Brain pericyte (primary cell): ENCODE measurements around the gene FAM216B.
A peak's percentile ranks its signal among the peaks of the same experiment; 100 is the strongest.
"Not testable (repeated sequence)": the region's sequence is repeated elsewhere in the genome, so short reads cannot be mapped to it uniquely, and the experiment has no call there.

ENCODE experiments used
- DNase-seq: peaks from one replicate; pipeline ENCODE4 v3.0.0-alpha.2; 2012; ENCODE audit warnings: low read depth, low spot score

The FAM216B gene

DNA sequence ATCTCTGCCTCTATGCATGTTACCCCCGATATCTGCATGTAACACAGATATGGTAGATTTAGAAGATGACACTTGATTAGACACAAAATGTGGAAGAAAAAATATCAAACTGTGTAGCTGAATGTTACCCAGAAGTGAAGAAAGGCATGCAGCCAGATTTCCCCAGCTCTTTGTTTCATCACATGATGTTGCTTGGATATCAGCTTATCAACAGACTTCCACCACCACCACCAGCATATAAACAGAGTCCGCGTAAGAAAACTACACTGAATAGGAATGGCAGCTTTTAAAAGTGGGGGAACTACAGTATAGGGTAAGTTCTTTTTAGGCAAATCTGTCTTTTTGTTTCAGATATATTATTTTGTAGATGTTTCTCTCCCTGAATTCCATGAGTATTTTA, at the start of gene FAM216B:
FAM216B (plus strand) TSS at position 233 of the 400 bp plus-strand sequence. CDS start 2,484 bp downstream, outside the sequence.
- DNase-seq = no peak

DNA sequence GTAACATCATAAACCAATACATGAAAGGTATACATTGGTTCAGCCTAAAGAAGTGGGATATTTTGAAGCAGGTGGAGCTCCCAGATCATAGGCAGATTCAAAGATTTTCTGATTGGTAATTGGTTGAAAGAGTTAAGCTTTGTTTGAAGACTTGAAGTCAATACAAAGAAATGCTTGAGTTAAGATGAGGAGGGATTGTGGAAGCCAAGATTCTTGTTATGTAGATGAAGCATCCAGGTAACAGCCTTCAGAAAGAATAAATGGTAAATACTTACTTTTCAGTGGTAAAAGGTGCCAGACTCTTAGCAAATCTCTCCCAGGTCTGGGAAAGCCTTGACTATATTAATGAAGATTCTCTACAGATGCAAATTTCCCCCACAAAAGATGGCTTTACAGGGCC, 49.3 kb upstream of the FAM216B start:
- no peak for DNase-seq

- no peak for DNase-seq
These were observed 48.3 kb upstream of the FAM216B start for GRCh38 chr13:42733046-42733445.

GRCh38 chr13:42735010-42735409, 46.4 kb upstream of the FAM216B start:
- DNase-seq = no peak

DNA sequence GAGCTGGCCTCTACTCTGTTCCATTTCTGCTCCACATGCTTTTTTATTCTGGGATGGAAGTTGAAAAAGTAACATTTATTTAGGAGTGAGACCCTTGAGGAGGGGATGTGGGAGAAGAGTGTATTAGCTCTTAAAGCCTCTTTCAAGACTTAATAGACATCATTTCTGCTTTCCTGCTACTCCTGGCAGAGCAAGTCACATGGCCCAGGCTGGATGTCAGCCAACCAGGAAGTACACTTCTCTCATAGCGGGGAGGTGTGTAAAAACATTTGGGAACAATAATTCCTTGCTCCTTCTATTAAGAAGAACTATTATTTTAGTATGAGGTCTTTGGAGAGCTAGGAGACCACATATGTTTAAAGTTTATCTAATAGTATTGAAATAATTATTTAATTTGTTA, 40.6 kb upstream of the FAM216B start:
- DNase-seq = no peak

DNA sequence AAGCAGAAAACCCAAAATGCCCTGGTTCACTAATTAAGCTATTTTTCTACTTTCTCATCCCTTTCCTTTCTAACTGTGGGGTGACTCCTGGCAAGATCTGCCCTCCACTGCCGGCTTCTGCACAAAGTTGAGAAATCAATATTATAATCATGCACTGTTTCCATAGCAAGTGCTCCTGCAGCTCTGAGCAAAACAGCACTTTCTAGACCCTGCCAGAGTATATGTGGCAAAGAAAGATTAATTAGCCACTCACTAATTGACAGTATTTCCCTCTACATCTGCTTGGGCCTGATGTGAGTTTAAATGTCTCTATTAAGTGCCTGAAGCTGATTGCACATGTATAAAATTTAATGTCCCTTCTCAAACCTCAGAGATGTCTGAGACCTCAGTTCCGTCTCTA, 39.5 kb upstream of the FAM216B start:
- DNase-seq = no peak

DNA sequence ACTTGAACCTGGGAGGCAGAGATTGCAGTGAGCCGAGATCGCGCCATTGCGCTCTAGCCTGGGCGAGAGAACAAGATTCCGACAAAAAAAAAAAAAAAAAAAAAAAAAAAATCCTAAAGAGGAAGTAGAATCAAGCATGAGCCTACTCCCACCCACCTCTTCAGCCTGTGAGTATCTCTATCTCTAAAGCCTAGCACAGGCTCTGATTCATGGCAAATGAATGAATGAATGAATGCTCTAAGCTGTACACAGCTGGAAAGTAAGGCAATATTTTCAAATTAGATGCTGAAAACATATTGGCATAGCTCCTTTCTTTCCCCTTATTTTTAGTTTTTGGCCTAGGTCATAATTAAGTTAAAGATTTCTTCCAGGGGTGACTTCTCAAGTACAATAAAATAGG, 35.7 kb upstream of the FAM216B start:
- DNase-seq = no peak

DNA sequence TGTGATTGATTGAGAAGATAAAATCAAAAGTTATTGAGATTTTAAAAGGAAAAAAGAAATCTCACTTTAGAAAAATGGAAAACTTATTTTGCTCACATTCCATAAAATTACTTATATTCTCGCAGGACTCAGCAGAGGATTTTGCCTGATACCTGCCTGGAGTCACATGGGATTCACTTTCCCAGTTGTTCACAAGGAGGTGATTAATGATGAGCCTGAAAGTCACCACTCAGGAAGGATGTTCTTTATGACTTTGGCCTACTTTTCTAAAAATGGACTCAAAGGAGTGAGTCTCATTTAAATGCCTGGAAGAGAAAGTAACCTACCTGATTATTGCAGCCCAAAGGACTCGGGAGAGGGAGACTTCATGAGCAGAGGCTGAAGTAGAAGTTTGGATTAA, 34.5 kb upstream of the FAM216B start:
- no peak for DNase-seq

DNA sequence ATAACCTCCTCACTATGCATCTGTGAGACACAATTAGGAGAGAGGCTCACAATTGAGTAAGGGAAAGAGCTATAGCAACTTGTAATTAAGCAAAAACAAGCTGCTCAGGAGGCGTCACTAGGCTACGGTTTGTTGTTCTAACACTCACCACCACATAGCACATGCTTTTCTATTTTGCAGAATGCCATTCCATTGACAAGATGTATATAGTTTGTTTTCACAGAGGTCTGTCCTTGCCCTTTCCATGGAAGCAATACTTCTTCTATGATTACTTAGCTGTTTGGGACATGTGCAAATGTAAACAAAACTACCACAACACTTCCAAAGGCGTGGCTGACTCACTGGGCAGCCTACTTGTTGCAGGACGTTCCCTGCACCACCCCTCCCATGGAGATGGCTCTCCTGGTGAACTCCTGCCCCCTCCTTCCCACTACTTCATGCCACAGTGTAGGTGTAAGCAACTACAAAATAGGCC, 33.9 kb upstream of the FAM216B start:
- DNase-seq = peak; percentile 75

DNA sequence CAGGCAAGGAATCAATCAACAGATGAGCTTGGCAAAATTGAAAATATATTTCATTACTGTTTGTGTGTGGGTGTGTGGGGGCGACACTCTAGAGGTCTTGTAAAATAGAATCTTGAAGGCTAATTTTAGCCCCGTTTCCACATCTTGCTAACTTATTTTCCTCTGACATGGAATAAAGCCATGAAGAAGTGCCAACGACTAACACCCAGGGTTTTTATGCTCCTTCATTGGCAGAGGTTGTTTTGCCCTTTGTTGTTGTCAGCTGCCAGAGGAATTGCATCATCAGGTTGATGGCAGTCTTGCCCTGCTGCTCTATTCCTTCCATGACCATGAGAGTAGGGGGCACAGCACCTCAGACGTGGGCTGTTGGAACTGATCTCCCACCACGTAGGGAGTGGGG, 30.6 kb upstream of the FAM216B start:
- DNase-seq = no peak

DNA sequence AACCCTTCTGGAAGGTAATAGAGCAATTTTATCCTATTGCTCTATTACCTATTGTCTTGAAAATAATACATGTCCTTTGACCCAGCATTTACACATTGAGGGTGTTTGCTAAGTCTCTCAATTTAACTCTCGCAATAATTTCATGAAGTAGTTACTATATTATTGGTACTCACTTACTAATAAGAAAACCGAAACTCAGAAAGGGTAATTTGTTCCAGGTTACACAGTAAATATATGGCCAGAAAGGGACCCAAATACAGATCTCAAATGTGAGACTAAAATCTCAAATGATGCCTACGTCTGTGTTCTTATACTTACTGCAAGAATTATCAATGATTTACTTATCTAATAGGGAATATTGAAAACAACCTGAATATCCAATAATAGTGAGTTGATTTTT, 29.7 kb upstream of the FAM216B start:
- DNase-seq = no peak

GRCh38 chr13:42752731-42753130, 28.7 kb upstream of the FAM216B start:
- no peak for DNase-seq

DNA sequence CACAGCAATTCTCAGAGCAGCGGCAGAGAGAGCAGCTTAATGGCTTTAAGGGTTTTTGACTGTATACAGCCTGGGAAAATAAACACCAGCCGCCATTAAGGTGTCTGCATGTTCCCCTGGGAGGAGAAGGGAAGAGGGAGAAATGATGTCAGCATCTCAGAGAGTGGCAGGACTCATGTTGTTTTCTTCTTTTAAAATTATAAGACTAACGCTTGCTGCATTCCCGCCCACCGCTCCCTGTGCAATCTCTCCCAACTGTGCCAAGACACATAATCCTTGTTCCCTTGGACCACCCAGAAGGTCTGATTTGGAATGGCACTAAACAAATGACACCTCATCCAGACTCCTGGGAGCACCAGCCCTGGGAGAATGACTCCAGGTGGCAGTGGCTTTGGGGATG, 27.7 kb upstream of the FAM216B start:
- DNase-seq = no peak

DNA sequence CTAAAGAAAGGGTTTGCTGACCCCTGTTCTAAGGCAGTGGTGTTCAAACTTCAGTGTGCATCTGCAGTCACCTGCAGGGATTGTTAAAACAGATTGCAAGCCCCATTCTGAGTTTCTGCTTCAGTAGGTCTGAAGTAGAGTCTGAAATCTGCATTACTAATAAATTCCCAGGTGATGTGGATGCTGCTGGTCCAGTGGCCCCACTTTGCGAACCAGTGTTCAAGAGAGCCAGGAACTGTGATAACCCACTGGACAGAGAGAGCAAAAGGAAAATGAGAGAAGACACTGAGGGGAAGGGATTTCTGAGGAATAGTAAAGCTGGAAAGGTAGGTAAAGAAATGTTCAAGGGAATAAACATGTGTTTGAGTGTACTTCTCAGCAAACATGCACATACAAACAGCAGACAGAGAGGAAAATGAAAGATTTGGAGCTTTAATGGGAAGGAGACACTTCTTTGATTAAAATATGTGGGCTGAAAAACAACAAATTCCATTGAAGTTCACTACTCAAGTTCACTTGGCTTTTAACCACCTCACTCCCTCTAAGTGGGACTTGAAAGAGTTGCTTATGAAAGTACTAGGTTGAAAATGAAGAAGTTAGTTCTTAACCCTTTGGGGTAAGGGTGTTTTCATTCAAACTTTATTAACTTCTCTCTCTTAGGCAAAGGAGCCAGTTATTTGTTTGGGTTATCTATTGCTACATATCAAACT, 26.4 kb upstream of the FAM216B start:
- DNase-seq = no peak

DNA sequence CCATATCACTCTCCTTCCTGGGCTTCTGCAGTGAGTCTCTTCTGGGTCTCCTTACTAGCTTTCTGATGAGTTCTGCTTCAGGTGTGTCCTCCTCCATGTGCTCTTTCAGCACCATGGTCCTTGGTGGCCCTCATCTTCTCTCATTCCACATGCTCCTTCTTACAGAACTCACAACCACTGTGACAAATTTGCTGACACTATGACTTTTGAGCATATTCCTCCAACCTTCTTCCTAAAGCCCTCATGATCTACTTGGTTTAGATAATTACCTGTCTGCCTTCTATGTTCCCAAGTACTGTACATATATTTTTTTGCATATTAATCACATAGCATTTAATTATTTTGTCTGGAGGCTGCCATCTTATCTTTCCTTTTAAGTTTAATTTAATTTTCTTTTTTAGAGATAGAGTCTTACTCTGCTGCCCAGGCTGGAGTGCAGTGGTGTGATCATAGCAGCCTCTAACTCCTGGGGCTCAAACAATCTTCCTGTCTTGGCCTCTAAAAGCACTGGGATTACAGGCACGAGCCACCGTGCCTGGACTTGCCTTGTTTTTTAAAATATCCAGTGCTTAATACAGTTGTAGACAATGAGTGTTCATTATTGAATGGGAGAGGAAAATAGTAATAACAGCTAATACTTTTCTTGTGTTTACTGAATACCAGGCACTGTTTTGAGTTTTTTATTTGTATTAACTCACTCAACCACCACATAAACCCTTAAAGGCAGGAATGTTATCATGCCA, 23.5 kb upstream of the FAM216B start:
- no peak for DNase-seq

- no peak for DNase-seq
These were observed 22.9 kb upstream of the FAM216B start for GRCh38 chr13:42758515-42758914.

DNA sequence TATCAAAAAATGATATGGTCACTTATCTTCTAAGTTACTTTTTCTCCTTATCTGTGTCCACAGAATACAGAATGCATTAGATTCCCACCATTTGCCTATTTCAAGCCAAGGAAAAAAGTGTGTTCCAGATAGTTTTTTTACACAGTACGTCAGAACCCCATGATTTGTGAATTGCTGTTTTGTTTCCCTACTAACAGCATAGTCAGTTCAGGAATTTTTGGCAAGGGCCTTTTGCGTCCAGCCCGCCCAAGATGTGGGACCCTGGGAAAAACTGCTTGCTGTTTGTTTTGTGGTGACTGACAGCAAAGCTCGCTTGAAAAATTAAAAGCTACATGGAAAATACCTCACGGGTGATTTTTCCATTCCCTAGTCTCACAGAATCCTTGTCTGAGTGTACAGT, 20.4 kb upstream of the FAM216B start:
- DNase-seq = no peak

DNA sequence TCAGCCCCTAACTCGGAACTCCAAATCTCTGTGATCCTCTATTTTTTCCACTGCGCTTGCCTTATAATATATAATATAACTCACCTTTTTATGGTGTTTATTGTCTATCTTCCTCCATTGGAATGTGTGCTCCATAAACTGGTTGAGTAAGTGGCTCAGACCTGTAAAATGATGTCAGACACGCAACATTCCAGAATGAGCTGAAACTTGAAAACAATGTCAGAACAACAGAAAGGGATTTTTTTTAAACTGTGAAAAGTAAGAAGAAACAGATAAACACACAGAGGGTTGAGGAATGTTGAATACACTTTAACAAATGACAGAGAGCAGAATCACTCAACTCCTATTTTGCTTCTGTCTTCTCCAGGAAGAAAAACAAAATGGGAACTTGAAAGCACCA, 19.1 kb upstream of the FAM216B start:
- DNase-seq = no peak

DNA sequence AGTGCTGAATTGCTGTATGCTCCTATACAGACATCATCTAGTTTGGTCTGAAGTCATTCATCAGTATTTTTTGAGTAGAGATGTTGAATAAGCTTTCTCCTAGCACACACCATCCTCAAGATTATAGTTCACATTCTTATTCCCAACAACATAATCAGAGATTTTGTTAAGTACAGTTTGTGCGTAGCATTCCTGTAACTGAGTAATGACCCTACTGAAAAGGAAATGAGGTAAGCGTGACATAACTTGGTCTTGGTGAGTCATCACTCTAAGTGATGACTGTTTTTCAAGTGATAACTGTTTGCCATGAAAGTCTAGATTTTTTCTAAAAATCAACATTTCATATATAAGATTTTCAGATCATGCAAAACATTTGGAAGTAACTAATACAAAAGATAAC, 18.5 kb upstream of the FAM216B start:
- DNase-seq = no peak

GRCh38 chr13:42766016-42766415, 15.4 kb upstream of the FAM216B start:
- no peak for DNase-seq

DNA sequence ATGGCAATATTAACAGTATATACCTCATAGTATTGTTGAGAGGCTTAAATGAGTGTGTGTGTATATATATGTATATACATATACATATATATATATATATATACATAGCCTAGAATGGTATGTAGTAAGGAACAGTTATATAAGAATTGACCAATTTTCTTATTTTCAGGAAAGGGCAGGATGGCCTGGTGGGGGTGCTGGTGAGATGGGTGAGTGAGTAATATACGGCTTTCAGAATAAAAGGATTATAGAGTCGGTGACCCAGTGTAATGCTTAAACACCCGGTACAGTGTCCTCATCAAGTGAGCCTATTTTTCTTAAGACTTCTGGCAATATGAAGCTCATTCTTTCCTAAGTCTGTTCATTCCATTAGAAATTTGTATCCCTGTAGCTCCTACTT, 11.7 kb upstream of the FAM216B start:
- DNase-seq = no peak

DNA sequence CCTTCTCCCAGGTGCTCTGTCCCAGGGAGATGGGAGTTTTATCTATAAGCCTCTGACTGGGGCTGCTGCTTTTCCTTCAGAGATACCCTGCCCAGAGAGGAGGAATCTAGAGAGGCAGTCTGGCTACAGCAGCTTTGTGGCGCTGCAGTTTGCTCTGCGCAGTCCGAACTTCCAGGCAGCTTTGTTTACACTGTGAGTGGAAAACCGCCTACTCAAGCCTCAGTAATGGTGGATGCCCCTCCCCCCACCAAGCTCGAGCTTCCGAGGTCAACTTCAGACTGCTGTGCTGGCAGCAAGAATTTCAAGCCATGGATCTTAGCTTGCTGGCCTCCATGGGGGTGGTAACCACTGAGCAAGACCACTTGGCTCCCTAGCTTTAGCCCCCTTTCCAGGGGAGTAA, 4.8 kb upstream of the FAM216B start:
- not testable (repeated sequence) for DNase-seq

- no peak for DNase-seq
These were observed 3.9 kb upstream of the FAM216B start for GRCh38 chr13:42777467-42777866.
